Natural killer cell (primary cell): ENCODE data around the gene ECM1. TPM values are rescaled to one million over a fixed set of nuclear protein-coding genes. Genes with fewer than 3 reads are reported as not detected.

Experiments used
- ATAC-seq, 3 donors: fragments of 150-1000 bp in 2 of 3; fragments of 200-7000 bp in 1 of 3; cut with Tn5 transposase; 1 replicate in 1 of 3; 2 replicates in 2 of 3; pipeline ENCODE4 v1.10.0; 2021; ENCODE audit warnings: mild to moderate bottlenecking in 2 of 3, moderate library complexity in 2 of 3
- DNase-seq, 2 donors: peaks; one replicate each; pipeline versions ENCODE4 v3.0.0 to v3.0.0-alpha.2; 2013 to 2021; ENCODE audit warnings: mixed read lengths in 1 of 2
- H3K27ac ChIP-seq: one replicate; pipeline ENCODE4 v1.5.1; 2013; ENCODE audit warnings: mild to moderate bottlenecking, low read length
- H3K27me3 ChIP-seq: one replicate; pipeline ENCODE4 v1.6.1; 2013; ENCODE audit warnings: low read length; ENCODE audit not compliant: control insufficient read depth, insufficient read depth
- H3K36me3 ChIP-seq: one replicate; pipeline ENCODE4 v1.6.1; 2013; ENCODE audit warnings: low read length; ENCODE audit not compliant: control insufficient read depth, insufficient read depth
- H3K4me1 ChIP-seq: one replicate; pipeline ENCODE4 v1.6.1; 2013; ENCODE audit warnings: low read length; ENCODE audit not compliant: control insufficient read depth, insufficient read depth
- H3K4me3 ChIP-seq: one replicate; pipeline ENCODE4 v1.5.1; 2013; ENCODE audit warnings: low read length
- H3K9me3 ChIP-seq: one replicate; pipeline ENCODE4 v1.6.1; 2013; ENCODE audit warnings: low read length; ENCODE audit not compliant: control insufficient read depth, insufficient read depth
- H3K27ac Mint-ChIP-seq, 2 donors: one replicate each; pipeline ENCODE4 v1.8.0; 2022; ENCODE audit warnings: mild to moderate bottlenecking in 2 of 2, mixed read lengths in 2 of 2, moderate library complexity in 1 of 2
- H3K27me3 Mint-ChIP-seq, 2 donors: one replicate each; pipeline ENCODE4 v1.8.0; 2022; ENCODE audit warnings: low read depth in 2 of 2, mixed read lengths in 2 of 2
- H3K36me3 Mint-ChIP-seq: one replicate; pipeline ENCODE4 v1.8.0; 2022; ENCODE audit warnings: mixed read lengths
- H3K4me1 Mint-ChIP-seq, 2 donors: one replicate each; pipeline ENCODE4 v1.8.0; 2022; ENCODE audit warnings: mixed read lengths in 2 of 2
- H3K4me3 Mint-ChIP-seq: one replicate; pipeline ENCODE4 v1.8.0; 2022; ENCODE audit warnings: mild to moderate bottlenecking, moderate library complexity, mixed read lengths
- H3K9me3 Mint-ChIP-seq, 2 donors: one replicate each; pipeline ENCODE4 v1.8.0; 2022; ENCODE audit warnings: mixed read lengths in 2 of 2
- CTCF ChIP-seq: fragments of 200-600 bp; IDR thresholded peaks from one replicate; pipeline ENCODE4 v1.8.0; 2022; ENCODE audit warnings: antibody characterized with exemption
- WGBS: methylation state at CpG from one replicate; pipeline ENCODE4 v1.1.7; 2013; ENCODE audit warnings: missing lambda C conversion rate; ENCODE audit not compliant: insufficient coverage; 5-methylcytosine and 5-hydroxymethylcytosine counted together
- intact Hi-C: fragments of 100-400 bp; cut with micrococcal nuclease; formaldehyde crosslinking; loops from one replicate; pipeline ENCODE4 v1.14.2; 2022
- total RNA-seq, 4 donors: library from RNA; stranded (reverse); fragments of 120-200 nt in 1 of 4; gene quantifications; one replicate each; pipeline versions ENCODE4 v1.2.3 to v1.2.4, GENCODE V29; 2013 to 2022

Gene ECM1
- total RNA-seq, 3 donors from 2014 or later (not counting 1 experiment from before 2014, with no cell fraction given) = 0.42 to 0.43 TPM; not detected in 1

- H3K9me3 ChIP-seq = no peaks in the 10 kb centered on the region
- no peak overlapping the region for H3K4me3 ChIP-seq
- no peak overlapping the region for H3K4me3 Mint-ChIP-seq
- peaks cover 3 to 5% of the 10 kb centered on the region in 2 donors for H3K4me1 Mint-ChIP-seq
- H3K27me3 Mint-ChIP-seq = no peaks in the 10 kb centered on the region
- no peaks in the 10 kb centered on the region for H3K9me3 Mint-ChIP-seq
- TF ChIP-seq CTCF = no peak
- peaks cover 61% of the 10 kb centered on the region for H3K36me3 ChIP-seq
- ATAC-seq = no peak
- intact Hi-C loops = no loop called here
- peaks cover 28% of the 10 kb centered on the region for H3K36me3 Mint-ChIP-seq
- no peak for DNase-seq
- H3K27ac ChIP-seq = no peak overlapping the region
- no peaks in the 10 kb centered on the region for H3K4me1 ChIP-seq
- no peak overlapping the region for H3K27ac Mint-ChIP-seq
- WGBS = no CpG with 5 or more reads among the region's 1 CpG
- H3K27me3 ChIP-seq = no peaks in the 10 kb centered on the region
Observed at GRCh38 chr1:150469291-150469690, 38.6 kb upstream of the ECM1 start.

- no peak overlapping the region for H3K4me3 ChIP-seq
- 100% methylated on average over 9 of the region's 10 CpGs for WGBS
- ATAC-seq (no peak), DNase-seq (no peak)
- Mint-ChIP-seq H3K4me3 (no peak overlapping the region), H3K4me1 (peaks cover 5 to 6% of the 10 kb centered on the region in 2 donors), H3K27ac (no peak overlapping the region), H3K9me3 (no peaks in the 10 kb centered on the region), H3K27me3 (no peaks in the 10 kb centered on the region), H3K36me3 (peaks cover 19% of the 10 kb centered on the region)
- intact Hi-C loops = no loop called here
- H3K27me3 ChIP-seq = no peaks in the 10 kb centered on the region
- TF ChIP-seq CTCF = no peak
- no peaks in the 10 kb centered on the region for H3K9me3 ChIP-seq
- no peaks in the 10 kb centered on the region for H3K4me1 ChIP-seq
- no peak overlapping the region for H3K27ac ChIP-seq
- H3K36me3 ChIP-seq = peaks cover 47% of the 10 kb centered on the region
Observed at GRCh38 chr1:150472601-150473200, 35.2 kb upstream of the ECM1 start.

GRCh38 chr1:150473659-150474058 is 34.2 kb upstream of the ECM1 start:
- 95% methylated on average over 4 of the region's 4 CpGs for WGBS
- H3K36me3 Mint-ChIP-seq = peaks cover 19% of the 10 kb centered on the region
- H3K27me3 ChIP-seq = no peaks in the 10 kb centered on the region
- no peaks in the 10 kb centered on the region for H3K9me3 Mint-ChIP-seq
- intact Hi-C loops = no loop called here
- H3K4me1 Mint-ChIP-seq = peaks cover 5 to 6% of the 10 kb centered on the region in 2 donors
- ATAC-seq (no peak), DNase-seq (no peak)
- no peaks in the 10 kb centered on the region for H3K27me3 Mint-ChIP-seq
- peaks cover 41% of the 10 kb centered on the region for H3K36me3 ChIP-seq
- TF ChIP-seq CTCF = no peak
- H3K27ac ChIP-seq = no peak overlapping the region
- H3K4me1 ChIP-seq = no peaks in the 10 kb centered on the region
- no peak overlapping the region for H3K4me3 ChIP-seq
- peak overlapping the region in 1 of 2 donors; percentile 46 for H3K27ac Mint-ChIP-seq
- H3K4me3 Mint-ChIP-seq = no peak overlapping the region
- H3K9me3 ChIP-seq = no peaks in the 10 kb centered on the region

GRCh38 chr1:150474869-150475268 is 33.0 kb upstream of the ECM1 start:
- no peak for ATAC-seq
- TF ChIP-seq CTCF = no peak
- H3K36me3 Mint-ChIP-seq = peaks cover 19% of the 10 kb centered on the region
- H3K9me3 Mint-ChIP-seq = no peaks in the 10 kb centered on the region
- H3K4me1 Mint-ChIP-seq = peaks cover 5 to 6% of the 10 kb centered on the region in 2 donors
- DNase-seq = no peak
- no peaks in the 10 kb centered on the region for H3K4me1 ChIP-seq
- peak overlapping the region in 1 of 2 donors; percentile 47 for H3K27ac Mint-ChIP-seq
- no peaks in the 10 kb centered on the region for H3K9me3 ChIP-seq
- no peaks in the 10 kb centered on the region for H3K27me3 Mint-ChIP-seq
- no peak overlapping the region for H3K4me3 ChIP-seq
- no peaks in the 10 kb centered on the region for H3K27me3 ChIP-seq
- no peak overlapping the region for H3K27ac ChIP-seq
- 95% methylated on average over 3 of the region's 4 CpGs for WGBS
- no peak overlapping the region for H3K4me3 Mint-ChIP-seq
- H3K36me3 ChIP-seq = peaks cover 35% of the 10 kb centered on the region
- intact Hi-C loops = no loop called here
